Peyer's patch (tissue), 4 donors: Measurements from ENCODE around the gene EDIL3. TPM values are rescaled to one million over a fixed set of nuclear protein-coding genes. Genes with fewer than 3 reads are reported as not detected.

ENCODE experiments used
- DNase-seq, 3 donors: peaks; one replicate each; pipeline ENCODE4 v3.0.0-alpha.2; 2017 to 2019
- H3K27ac ChIP-seq, 4 donors: fragments of 200-600 bp; sonication (generic); one replicate each; pipeline ENCODE4 v1.5.1; 2016 to 2019
- H3K27me3 ChIP-seq, 2 donors: fragments of 200-600 bp; sonication (generic); one replicate each; pipeline ENCODE4 v1.5.1; 2019
- H3K36me3 ChIP-seq, 3 donors: fragments of 200-600 bp; sonication (generic); one replicate each; pipeline ENCODE4 v1.5.1; 2016 to 2019
- H3K4me1 ChIP-seq, 4 donors: fragments of 200-600 bp; sonication (generic); one replicate each; pipeline ENCODE4 v1.5.1; 2016 to 2019
- H3K4me3 ChIP-seq, 4 donors: fragments of 200-600 bp; sonication (generic); 1 replicate in 3 of 4; 2 replicates in 1 of 4; pipeline ENCODE4 v1.5.1; 2016 to 2019; ENCODE audit warnings: mild to moderate bottlenecking in 1 of 4
- H3K9me3 ChIP-seq, 4 donors: fragments of 200-600 bp; sonication (generic); one replicate each; pipeline ENCODE4 v1.5.1; 2016 to 2019; ENCODE audit warnings: mild to moderate bottlenecking in 1 of 4
- CTCF ChIP-seq, 6 experiments: fragments of 450-650 bp in 4 of 6; fragments of 200-600 bp in 2 of 6; sonication (generic) in 1 of 6; IDR thresholded peaks; one replicate each; pipeline ENCODE4 v1.5.1; 2017 to 2019; ENCODE audit warnings: antibody characterized with exemption in 6 of 6, mild to moderate bottlenecking in 3 of 6, moderate library complexity in 1 of 6
- POLR2A ChIP-seq, 2 donors: fragments of 450-650 bp; IDR thresholded peaks; one replicate each; pipeline ENCODE4 v1.5.1; 2017; ENCODE audit warnings: antibody characterized with exemption in 2 of 2, mild to moderate bottlenecking in 2 of 2, moderate library complexity in 2 of 2
- total RNA-seq, 4 donors: library from RNA; depleted of rRNA; stranded (reverse); fragments of >200 nt; gene quantifications; one replicate each; pipeline ENCODE4 v1.1.0, GENCODE V29; 2016

Gene EDIL3
- total RNA-seq, 4 donors from 2014 or later = 6.0 to 18.2 (median 6.4) TPM

- H3K27ac ChIP-seq = no peak overlapping the region
- H3K27me3 ChIP-seq = no peaks in the 10 kb centered on the region
- no peaks in the 10 kb centered on the region for H3K9me3 ChIP-seq
- no peak for DNase-seq
- H3K36me3 ChIP-seq = no peaks in the 10 kb centered on the region
- no peak overlapping the region for H3K4me3 ChIP-seq
- H3K4me1 ChIP-seq = no peaks in the 10 kb centered on the region
- TF ChIP-seq CTCF (IDR thresholded peaks at IDR 0.05) = no peak
These were observed 367.0 kb downstream of the EDIL3 start for GRCh38 chr5:84017523-84018172.

GRCh38 chr5:84016085-84016484 is 368.6 kb downstream of the EDIL3 start:
- no peaks in the 10 kb centered on the region for H3K9me3 ChIP-seq
- no peaks in the 10 kb centered on the region for H3K27me3 ChIP-seq
- no peaks in the 10 kb centered on the region for H3K36me3 ChIP-seq
- H3K4me1 ChIP-seq = no peaks in the 10 kb centered on the region
- no peak overlapping the region for H3K27ac ChIP-seq
- DNase-seq = no peak
- no peak overlapping the region for H3K4me3 ChIP-seq
- TF ChIP-seq POLR2A (IDR thresholded peaks at IDR 0.05) = no peak
- no peak for TF ChIP-seq CTCF (IDR thresholded peaks at IDR 0.05)

- no peaks in the 10 kb centered on the region for H3K9me3 ChIP-seq
- H3K27ac ChIP-seq = no peak overlapping the region
- no peaks in the 10 kb centered on the region for H3K36me3 ChIP-seq
- no peaks in the 10 kb centered on the region for H3K27me3 ChIP-seq
- H3K4me1 ChIP-seq = no peaks in the 10 kb centered on the region
- TF ChIP-seq CTCF (IDR thresholded peaks at IDR 0.05) = no peak
- TF ChIP-seq POLR2A (IDR thresholded peaks at IDR 0.05) = no peak
- no peak for DNase-seq
- H3K4me3 ChIP-seq = no peak overlapping the region
These were observed 369.7 kb downstream of the EDIL3 start for GRCh38 chr5:84014966-84015365.

- H3K27ac ChIP-seq = no peak overlapping the region
- H3K36me3 ChIP-seq = no peaks in the 10 kb centered on the region
- no peaks in the 10 kb centered on the region for H3K27me3 ChIP-seq
- no peak for DNase-seq
- H3K4me3 ChIP-seq = no peak overlapping the region
- no peaks in the 10 kb centered on the region for H3K4me1 ChIP-seq
- H3K9me3 ChIP-seq = no peaks in the 10 kb centered on the region
- TF ChIP-seq POLR2A (IDR thresholded peaks at IDR 0.05) (no peak), CTCF (IDR thresholded peaks at IDR 0.05) (no peak)
These were observed 390.9 kb downstream of the EDIL3 start for GRCh38 chr5:83993803-83994202.

GRCh38 chr5:83991566-83992224 is 393.0 kb downstream of the EDIL3 start:
- H3K27ac ChIP-seq = no peak overlapping the region

More at GRCh38 chr5:83991566-83992224, 393.0 kb downstream of the EDIL3 start:
- H3K27me3 ChIP-seq = no peaks in the 10 kb centered on the region
- no peak for TF ChIP-seq POLR2A (IDR thresholded peaks at IDR 0.05)
- TF ChIP-seq CTCF (IDR thresholded peaks at IDR 0.05) = no peak
- H3K36me3 ChIP-seq = no peaks in the 10 kb centered on the region
- H3K4me1 ChIP-seq = no peaks in the 10 kb centered on the region
- no peaks in the 10 kb centered on the region for H3K9me3 ChIP-seq
- H3K4me3 ChIP-seq = no peak overlapping the region
- DNase-seq = no peak
